Activated CD8-positive, alpha-beta memory T cell treated with anti-CD3 and anti-CD28 coated beads for 36 hours (primary cell): ENCODE data around the gene CD274. TPM values are rescaled to one million over a fixed set of nuclear protein-coding genes. Genes with fewer than 3 reads are reported as not detected.
"Not testable (repeated sequence)": the region's sequence is repeated elsewhere in the genome, so short reads cannot be mapped to it uniquely, and the experiment has no call there.

Experiments
- CTCF ChIA-PET: fragments of 350-600 bp; sonication (Branson Sonifier 250); formaldehyde crosslinking; loops from one replicate; lab custom pipeline; 2021; ENCODE audit warnings: antibody characterized with exemption; lab: Charles Lee
- POLR2A ChIA-PET: fragments of 350-600 bp; sonication (Branson Sonifier 250); formaldehyde crosslinking; loops from one replicate; lab custom pipeline; 2021; ENCODE audit warnings: antibody characterized with exemption; lab: Charles Lee
- total RNA-seq, 2 experiments: library from RNA; stranded (reverse); gene quantifications; one replicate each; pipeline ENCODE4 v1.2.3, GENCODE V29; 2021

The CD274 gene
- total RNA-seq, 2 experiments from 2014 or later, result 19.3 to 20.3 TPM

DNA sequence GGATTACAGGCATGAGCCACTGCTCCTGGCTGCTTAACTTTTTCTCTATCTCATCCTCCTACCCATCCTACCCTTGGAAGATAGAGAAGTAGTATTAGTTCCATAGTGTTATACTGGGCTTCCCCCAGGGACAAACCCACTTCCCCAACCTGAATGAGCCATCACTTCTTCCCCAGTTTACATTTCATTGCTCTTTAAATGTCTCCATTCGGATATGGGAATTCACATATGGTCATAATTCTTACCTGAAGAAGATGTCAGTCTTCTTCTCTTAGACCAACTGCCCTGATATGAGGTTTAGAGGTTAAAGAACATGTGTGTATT lies 1.9 kb downstream of the CD274 start:
- CTCF ChIA-PET, result interaction anchor here (0.7 to 1.3 kb wide), 3 partner anchors 11 to 118 kb away, joined by 3 to 4 read pairs (median 4); no protein-coding TSS in a partner anchor
- POLR2A ChIA-PET, result interaction anchor here (0.7 kb wide), 1 partner anchor 9 kb away, joined by 7 read pairs; no protein-coding TSS in a partner anchor

- CTCF ChIA-PET, result interaction anchor here (1.3 kb wide), 1 partner anchor 12 kb away, joined by 3 read pairs; no protein-coding TSS in a partner anchor
- POLR2A ChIA-PET, result no interaction called here
Measured at GRCh38 chr9:5453004-5453403, 2.7 kb downstream of the CD274 start.

DNA sequence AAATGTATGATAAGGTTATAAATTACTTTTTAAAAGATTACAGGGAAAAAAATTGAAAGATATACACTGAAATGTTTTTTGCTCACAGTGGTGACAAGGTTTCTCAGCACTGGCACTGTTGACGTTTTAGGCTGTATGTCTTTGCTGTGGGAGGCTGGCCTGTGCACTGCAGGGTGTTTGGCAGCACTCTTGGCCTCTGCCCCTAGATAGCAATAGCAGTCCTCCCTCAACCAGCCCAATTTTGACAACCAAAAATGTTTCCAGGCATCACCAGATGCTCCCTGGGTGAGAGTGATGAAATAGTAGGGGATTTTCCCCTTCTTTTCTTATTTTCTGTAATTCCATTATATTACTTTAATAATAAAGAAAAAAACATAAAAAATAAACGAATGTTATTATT lies 3.3 kb downstream of the CD274 start:
- POLR2A ChIA-PET, result no interaction called here
- CTCF ChIA-PET, result no interaction called here

GRCh38 chr9:5455181-5455580 lies 4.8 kb downstream of the CD274 start:
- ChIA-PET CTCF (interaction anchor here (0.6 to 0.9 kb wide), 2 partner anchors 75 to 145 kb away, joined by 3 read pairs; no protein-coding TSS in a partner anchor), POLR2A (no interaction called here)

DNA sequence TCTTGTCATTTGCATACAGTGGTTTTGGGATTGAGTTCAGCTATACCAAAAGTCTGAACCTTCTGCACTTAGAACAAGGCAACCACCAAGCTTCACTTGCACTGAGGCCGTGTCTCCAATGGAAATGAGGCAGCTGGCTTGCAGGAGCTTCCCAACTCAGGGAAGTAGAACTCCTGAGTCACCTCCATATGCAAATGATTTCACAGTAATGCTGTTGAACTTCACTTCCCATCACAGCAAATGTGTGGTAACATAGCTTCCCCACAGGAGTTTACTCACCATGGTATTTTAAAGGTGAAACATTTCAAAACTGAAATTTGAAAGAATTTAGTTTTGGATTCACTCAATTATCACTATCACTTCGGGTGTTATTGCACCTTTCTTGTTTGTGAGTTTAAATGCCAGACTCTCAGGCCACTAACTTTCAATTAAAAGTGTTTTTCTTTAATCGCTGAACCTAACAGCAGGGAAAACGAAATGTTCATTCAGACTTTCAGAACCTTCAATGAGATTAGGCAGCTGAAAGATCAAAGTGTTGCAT lies 9.0 kb downstream of the CD274 start:
- ChIA-PET POLR2A (interaction anchor here (1.0 to 1.7 kb wide), 3 partner anchors 9 to 128 kb away, joined by 4 to 7 read pairs (median 6); partner anchors contain the start of genes CD274 and PLGRKT), CTCF (interaction anchor here (1.3 to 1.5 kb wide), 3 partner anchors 9 to 128 kb away, joined by 3 to 8 read pairs (median 3); partner anchors contain the start of gene CD274)

DNA sequence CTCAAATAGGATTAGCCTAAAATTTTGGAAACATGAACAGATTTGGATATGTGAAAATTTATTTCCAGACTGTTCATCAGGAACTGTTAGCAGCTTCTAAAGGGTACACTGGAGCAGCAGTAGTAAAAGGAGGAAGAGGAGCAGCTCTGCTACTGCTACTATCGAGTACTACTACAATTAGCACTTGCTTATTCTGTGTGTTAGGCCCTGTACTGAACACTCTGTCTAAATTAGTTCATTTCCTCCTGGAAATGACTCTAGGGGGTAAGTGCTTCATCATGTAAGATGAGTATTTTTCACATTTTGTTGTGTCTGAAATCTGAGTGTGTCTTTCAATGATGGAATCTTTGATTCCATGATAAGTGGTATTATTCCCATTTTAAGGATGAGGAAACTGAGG lies 9.8 kb downstream of the CD274 start:
- ChIA-PET CTCF (interaction anchor here (1.3 to 1.5 kb wide), 3 partner anchors 10 to 127 kb away, joined by 3 to 8 read pairs (median 3); partner anchors contain the start of gene CD274), POLR2A (interaction anchor here (1.0 kb wide), 1 partner anchor 127 kb away, joined by 4 read pairs; no protein-coding TSS in a partner anchor)

DNA sequence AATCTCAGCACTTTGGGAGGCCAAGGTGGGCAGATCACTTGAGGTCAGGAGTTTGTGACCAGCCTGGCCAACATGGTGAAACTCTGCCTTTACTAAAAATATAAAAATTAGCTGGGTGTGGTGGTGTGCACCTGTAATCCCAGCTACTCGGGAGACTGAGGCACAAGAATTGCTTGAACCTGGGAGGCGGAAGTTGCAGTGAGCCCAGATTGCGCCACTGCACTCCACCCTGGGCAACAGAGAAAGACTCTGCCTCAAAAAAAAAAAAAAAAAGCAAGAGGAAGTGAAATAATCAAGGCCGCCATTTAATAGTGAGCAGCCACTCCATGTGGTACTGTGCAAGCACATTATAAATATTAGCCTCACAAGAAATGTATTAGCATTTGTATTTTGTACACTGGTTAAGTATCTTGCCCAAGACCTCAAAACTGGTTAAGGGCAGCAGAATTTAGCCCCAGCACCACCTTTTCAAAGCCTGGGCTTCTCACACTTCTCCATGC lies 14.5 kb downstream of the CD274 start:
- CTCF ChIA-PET, POLR2A ChIA-PET: not testable (repeated sequence)

- ChIA-PET CTCF (no interaction called here), POLR2A (no interaction called here)
Measured at GRCh38 chr9:5466005-5466404, 15.7 kb downstream of the CD274 start.

- ChIA-PET CTCF (interaction anchor here (1.3 kb wide), 1 partner anchor 134 kb away, joined by 5 read pairs; no protein-coding TSS in a partner anchor), POLR2A (no interaction called here)
Measured at GRCh38 chr9:5466766-5467165, 16.4 kb downstream of the CD274 start.

GRCh38 chr9:5468850-5469249 lies 18.5 kb downstream of the CD274 start:
- ChIA-PET CTCF (no interaction called here), POLR2A (no interaction called here)

DNA sequence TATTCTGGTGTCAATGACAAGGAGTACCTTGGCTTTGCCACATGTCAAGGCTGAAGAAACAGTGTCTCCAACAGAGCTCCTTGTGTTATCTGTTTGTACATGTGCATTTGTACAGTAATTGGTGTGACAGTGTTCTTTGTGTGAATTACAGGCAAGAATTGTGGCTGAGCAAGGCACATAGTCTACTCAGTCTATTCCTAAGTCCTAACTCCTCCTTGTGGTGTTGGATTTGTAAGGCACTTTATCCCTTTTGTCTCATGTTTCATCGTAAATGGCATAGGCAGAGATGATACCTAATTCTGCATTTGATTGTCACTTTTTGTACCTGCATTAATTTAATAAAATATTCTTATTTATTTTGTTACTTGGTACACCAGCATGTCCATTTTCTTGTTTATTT lies 19.8 kb downstream of the CD274 start:
- ChIA-PET POLR2A (interaction anchor here (0.5 kb wide), 1 partner anchor 121 kb away, joined by 3 read pairs; no protein-coding TSS in a partner anchor), CTCF (interaction anchor here (1.3 kb wide), 1 partner anchor 130 kb away, joined by 3 read pairs; no protein-coding TSS in a partner anchor)

GRCh38 chr9:5470816-5471215 lies 20.5 kb downstream of the CD274 start:
- CTCF ChIA-PET, result no interaction called here
- POLR2A ChIA-PET, result no interaction called here

DNA sequence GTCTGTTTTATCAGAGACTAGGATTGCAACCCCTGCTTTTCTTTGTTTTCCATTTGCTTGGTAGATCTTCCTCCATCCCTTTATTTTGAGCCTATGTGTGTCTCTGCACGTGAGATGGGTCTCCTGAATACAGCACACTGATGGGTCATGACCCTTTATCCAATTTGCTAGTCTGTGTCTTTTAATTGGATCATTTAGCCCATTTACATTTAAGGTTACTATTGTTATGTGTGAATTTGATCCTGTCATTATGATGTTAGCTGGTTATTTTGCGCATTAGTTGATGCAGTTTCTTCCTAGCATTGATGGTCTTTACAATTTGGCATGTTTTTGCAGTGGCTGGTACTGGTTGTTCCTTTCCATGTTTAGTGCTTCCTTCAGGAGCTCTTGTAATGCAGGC lies 25.3 kb downstream of the CD274 start:
- CTCF ChIA-PET, POLR2A ChIA-PET: not testable (repeated sequence)

DNA sequence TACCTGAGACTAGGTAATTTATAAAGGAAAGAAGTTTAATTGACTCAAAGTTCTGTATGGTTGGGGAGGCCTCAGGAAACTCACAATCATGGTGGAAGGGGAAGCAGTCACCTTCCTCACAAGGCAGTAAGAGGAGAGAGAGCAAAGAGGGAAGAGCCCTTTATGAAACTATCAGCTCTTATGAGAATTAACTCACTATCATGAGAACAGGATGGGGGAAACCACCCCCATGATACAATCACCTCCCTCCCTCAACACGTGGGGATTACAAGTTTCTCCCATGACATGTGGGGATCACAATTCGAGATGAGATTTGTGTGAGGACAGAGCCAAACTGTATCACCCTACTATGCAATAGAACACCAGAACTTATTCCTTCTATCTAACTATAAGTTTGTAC lies 27.9 kb downstream of the CD274 start:
- CTCF ChIA-PET, result no interaction called here
- POLR2A ChIA-PET, result no interaction called here

DNA sequence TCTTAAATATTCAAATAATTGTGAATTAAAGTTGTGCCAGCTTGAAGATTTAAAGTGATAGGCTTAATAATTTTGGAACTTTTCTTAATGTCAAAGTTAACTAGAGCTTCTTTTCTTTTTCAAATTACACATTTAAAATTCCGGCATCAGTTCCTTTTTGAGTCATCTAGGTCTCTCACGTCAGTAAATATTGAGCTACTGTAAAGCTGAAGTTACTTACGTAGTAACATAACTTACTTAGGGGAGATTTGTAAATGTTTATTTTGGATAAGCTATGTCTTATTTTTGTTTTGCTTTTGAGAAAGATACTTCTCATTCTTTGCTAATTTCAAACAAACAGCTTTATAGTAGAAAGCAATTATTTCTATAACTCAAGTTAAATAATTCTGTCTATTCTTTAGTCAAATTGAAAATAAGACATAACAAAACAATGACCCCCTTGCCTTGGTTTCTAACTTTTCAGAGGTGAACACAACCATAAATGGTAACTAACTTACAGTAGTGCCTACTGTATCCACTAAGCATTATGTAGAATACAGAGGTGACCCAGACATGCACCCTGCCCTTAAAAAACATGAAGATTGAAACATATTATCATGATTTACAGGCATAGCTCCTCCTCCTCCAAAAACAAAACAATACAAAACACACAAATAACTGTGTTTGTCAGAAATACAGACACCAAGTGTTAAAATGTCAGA lies 29.8 kb downstream of the CD274 start:
- CTCF ChIA-PET, result interaction anchor here (1.5 kb wide), 1 partner anchor 110 kb away, joined by 4 read pairs; no protein-coding TSS in a partner anchor
- POLR2A ChIA-PET, result interaction anchor here (0.5 kb wide), 1 partner anchor 147 kb away, joined by 3 read pairs; no protein-coding TSS in a partner anchor

GRCh38 chr9:5480919-5481318 lies 30.6 kb downstream of the CD274 start:
- POLR2A ChIA-PET, result no interaction called here
- CTCF ChIA-PET, result interaction anchor here (1.5 kb wide), 1 partner anchor 109 kb away, joined by 4 read pairs; no protein-coding TSS in a partner anchor

GRCh38 chr9:5481322-5482040 lies 31.1 kb downstream of the CD274 start:
- POLR2A ChIA-PET, result no interaction called here
- CTCF ChIA-PET, result no interaction called here

GRCh38 chr9:5482194-5482593 lies 31.9 kb downstream of the CD274 start:
- CTCF ChIA-PET, result interaction anchor here (1.1 kb wide), 1 partner anchor 17 kb away, joined by 5 read pairs; no protein-coding TSS in a partner anchor
- POLR2A ChIA-PET, result no interaction called here

GRCh38 chr9:5483306-5483705 lies 33.0 kb downstream of the CD274 start:
- ChIA-PET POLR2A (no interaction called here), CTCF (no interaction called here)
